ENCODE data around the gene ABHD2. TPM values are rescaled to one million over a fixed set of nuclear protein-coding genes. Genes with fewer than 3 reads are reported as not detected.

The ABHD2 gene
- polyA plus RNA-seq, 1 experiment, result 69.6 TPM

DNA sequence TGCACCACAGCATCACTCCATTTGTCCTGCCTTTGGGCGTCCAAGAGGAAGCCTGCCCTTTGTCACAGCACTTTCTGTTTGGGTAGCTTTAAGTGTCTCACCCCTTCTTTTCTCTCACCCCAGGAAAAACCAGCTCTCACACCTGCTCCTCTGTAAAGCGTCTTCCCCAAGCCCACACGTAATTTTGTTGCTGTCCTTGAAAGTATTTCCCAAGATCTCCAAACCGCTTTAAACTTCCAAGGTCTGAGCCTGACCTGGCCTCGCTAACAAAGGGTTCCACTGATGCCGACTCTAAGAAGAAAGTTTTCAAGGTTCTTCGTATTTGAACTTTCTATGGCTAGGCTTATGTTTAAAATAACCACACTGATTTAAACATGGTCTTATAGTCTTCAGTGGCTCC, 5.3 kb downstream of the ABHD2 start:
- no peak for TF ChIP-seq CTCF (IDR thresholded peaks at IDR 0.05; ENCODE audit: insufficient read depth, low read depth, low read length)
- Histone ChIP-seq H3K27me3 (ENCODE audit: control insufficient read depth, insufficient read depth, low read length) (no peaks in the 10 kb centered on the region), H3K36me3 (ENCODE audit: control insufficient read depth, insufficient read depth, low read length) (no peaks in the 10 kb centered on the region), H3K4me3 (ENCODE audit: low read depth, low read length) (no peak overlapping the region)
- ChIA-PET CTCF (interaction anchor here (1.1 to 1.4 kb wide), 2 partner anchors 31 to 36 kb away, joined by 3 to 4 read pairs; no protein-coding TSS in a partner anchor), POLR2A (no interaction called here)
- no peak for DNase-seq (ENCODE audit: low read depth)

GRCh38 chr15:89095073-89095472, 6.8 kb downstream of the ABHD2 start:
- no peak overlapping the region for H3K4me3 ChIP-seq (ENCODE audit: low read depth, low read length)
- ChIA-PET POLR2A (no interaction called here), CTCF (no interaction called here)
- no peak for TF ChIP-seq CTCF (IDR thresholded peaks at IDR 0.05; ENCODE audit: insufficient read depth, low read depth, low read length)
- H3K36me3 ChIP-seq (ENCODE audit: control insufficient read depth, insufficient read depth, low read length), result no peaks in the 10 kb centered on the region
- DNase-seq (ENCODE audit: low read depth), result no peak
- no peaks in the 10 kb centered on the region for H3K27me3 ChIP-seq (ENCODE audit: control insufficient read depth, insufficient read depth, low read length)

DNA sequence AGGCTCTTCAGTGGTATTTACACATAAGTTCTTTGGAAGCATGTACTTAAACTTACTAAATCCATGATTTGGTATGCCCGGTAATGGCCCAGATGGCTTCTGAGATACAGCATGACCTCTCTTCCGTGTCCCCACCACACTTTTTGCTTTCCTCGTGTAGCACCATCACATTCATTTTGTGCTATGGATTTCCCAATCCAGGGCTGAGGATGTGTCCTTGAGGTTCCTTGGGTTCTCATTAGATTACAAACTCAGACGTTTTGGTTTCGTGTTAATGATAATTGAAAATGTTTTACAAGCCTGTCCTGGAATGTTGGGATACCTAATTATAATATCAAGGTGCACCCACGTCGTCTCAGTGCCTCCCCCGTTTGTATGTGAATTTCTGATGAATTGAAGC, 7.3 kb downstream of the ABHD2 start:
- DNase-seq (ENCODE audit: low read depth), result no peak
- Histone ChIP-seq H3K36me3 (ENCODE audit: control insufficient read depth, insufficient read depth, low read length) (no peaks in the 10 kb centered on the region), H3K27me3 (ENCODE audit: control insufficient read depth, insufficient read depth, low read length) (no peaks in the 10 kb centered on the region), H3K4me3 (ENCODE audit: low read depth, low read length) (no peak overlapping the region)
- ChIA-PET POLR2A (no interaction called here), CTCF (interaction anchor here (1.0 kb wide), 1 partner anchor 69 kb away, joined by 3 read pairs; no protein-coding TSS in a partner anchor)
- TF ChIP-seq CTCF (IDR thresholded peaks at IDR 0.05; ENCODE audit: insufficient read depth, low read depth, low read length), result no peak

DNA sequence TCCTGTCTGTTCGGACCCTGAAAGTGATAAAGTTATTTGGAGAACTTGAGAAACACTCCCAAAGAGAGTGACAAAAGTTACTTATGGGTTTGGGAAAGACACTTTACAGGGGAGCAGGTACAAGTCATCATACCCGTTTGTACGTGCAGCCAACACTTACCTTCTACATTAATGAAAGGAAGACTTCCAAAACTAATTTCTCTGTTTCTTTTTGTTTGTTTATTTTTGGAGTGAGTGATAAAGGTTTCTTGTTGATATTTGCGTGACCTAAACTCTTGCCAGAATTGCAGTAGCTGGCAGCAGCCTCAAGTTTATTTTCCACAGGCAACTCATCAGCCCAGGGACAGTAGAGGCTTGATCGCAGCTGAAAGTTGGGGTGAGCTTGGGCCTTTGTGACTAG, 8.4 kb downstream of the ABHD2 start:
- no peaks in the 10 kb centered on the region for H3K27me3 ChIP-seq (ENCODE audit: control insufficient read depth, insufficient read depth, low read length)
- CTCF ChIA-PET, result interaction anchor here (1.0 to 4.0 kb wide), 2 partner anchors 39 to 68 kb away, joined by 3 to 18 read pairs; no protein-coding TSS in a partner anchor
- no peak for DNase-seq (ENCODE audit: low read depth)

GRCh38 chr15:89097313-89097712, 9.1 kb downstream of the ABHD2 start:
- POLR2A ChIA-PET, result no interaction called here
- TF ChIP-seq CTCF (IDR thresholded peaks at IDR 0.05; ENCODE audit: insufficient read depth, low read depth, low read length), result no peak

More for the DNA sequence above, 8.4 kb downstream of the ABHD2 start:
- H3K36me3 ChIP-seq (ENCODE audit: control insufficient read depth, insufficient read depth, low read length), result no peaks in the 10 kb centered on the region
- POLR2A ChIA-PET, result no interaction called here
- no peak for TF ChIP-seq CTCF (IDR thresholded peaks at IDR 0.05; ENCODE audit: insufficient read depth, low read depth, low read length)
- H3K4me3 ChIP-seq (ENCODE audit: low read depth, low read length), result no peak overlapping the region

More at GRCh38 chr15:89097313-89097712, 9.1 kb downstream of the ABHD2 start:
- Histone ChIP-seq H3K36me3 (ENCODE audit: control insufficient read depth, insufficient read depth, low read length) (no peaks in the 10 kb centered on the region), H3K4me3 (ENCODE audit: low read depth, low read length) (no peak overlapping the region), H3K27me3 (ENCODE audit: control insufficient read depth, insufficient read depth, low read length) (no peaks in the 10 kb centered on the region)
- CTCF ChIA-PET, result interaction anchor here (0.6 to 4.0 kb wide), 2 partner anchors 40 to 75 kb away, joined by 4 to 18 read pairs; no protein-coding TSS in a partner anchor
- DNase-seq (ENCODE audit: low read depth), result no peak
